NCI-H510A (cell line): ENCODE data around the gene MXD1.

ENCODE experiments used
- DNase-seq: peaks from one replicate; lab custom pipeline; 2025; lab: John Stamatoyannopoulos, UW

The MXD1 gene

DNA sequence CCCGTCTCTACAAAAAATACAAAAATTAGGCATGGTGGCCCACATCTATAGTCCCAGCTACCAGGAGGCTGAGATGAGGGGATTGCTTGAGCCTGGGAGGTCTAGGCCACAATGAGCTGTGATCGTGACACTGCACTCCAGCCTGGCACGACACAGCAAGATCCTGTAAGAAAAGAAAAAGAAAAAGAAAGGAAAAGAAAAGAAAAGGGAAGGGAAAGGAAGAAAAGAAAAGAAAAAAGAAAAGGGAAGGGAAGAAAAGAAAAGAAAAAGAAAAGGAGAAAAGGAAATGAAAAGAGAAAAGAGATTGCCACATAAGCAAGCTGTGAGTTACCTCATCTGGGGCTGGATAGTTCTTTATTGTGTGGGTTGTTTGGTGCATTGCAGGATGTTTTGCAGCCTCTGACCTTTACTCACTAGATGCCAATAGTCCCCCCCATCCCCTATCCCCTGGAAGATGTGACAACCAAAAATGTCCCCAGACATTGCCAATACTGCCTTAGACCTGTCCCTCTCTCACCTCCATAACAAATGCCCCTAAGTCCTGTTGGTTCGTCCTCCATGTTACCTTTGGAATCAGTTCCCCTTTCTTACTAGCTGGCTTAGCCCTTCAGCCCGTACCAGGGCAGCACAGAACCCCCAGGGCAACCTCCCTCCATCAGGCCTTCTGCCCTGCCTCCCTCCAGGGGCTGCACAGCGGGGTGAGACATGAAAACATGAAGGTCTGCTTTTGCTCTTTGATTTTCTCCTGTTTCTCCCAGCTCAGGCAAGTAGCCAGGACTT lies 37.6 kb downstream of the MXD1 start:
- no peak for DNase-seq

DNA sequence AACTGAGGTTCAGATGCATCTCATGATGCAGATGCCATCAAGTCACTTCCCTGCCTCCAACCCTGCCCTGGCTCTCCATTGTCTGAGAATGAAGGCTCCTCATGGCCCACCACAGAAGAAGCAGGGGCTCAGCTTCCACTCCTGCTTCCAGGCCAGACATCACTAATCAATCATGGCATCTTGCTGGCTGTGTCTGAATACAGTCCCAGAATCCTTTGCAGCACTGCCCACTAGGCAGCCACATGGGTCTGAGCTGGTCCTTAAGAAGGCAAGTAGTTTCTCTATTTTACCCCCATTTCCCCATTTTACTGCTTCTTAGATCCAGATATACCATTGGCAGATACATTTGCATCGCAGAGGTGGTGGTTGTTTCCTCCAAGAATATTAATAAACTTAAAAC lies 39.2 kb downstream of the MXD1 start:
- DNase-seq, result no peak

DNA sequence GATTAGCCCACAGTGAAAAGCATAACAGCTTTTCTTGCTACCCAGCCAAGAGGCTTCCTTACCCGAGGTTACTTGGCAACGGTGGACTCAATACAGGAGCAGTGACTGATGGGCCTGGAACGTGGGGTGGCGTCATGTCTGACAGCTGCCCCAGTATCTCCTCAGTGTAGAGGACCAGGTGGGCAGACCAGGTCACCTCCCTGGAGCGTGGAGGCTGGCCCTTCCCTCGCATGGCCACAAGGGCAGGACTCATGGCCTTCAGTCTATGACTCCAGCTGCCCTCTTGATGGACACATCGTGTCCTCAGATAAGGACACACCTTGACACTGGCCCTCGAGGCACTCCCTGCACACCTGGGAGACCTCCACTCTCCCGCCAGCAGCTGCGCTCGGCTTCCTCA lies 40.1 kb downstream of the MXD1 start:
- no peak for DNase-seq

DNA sequence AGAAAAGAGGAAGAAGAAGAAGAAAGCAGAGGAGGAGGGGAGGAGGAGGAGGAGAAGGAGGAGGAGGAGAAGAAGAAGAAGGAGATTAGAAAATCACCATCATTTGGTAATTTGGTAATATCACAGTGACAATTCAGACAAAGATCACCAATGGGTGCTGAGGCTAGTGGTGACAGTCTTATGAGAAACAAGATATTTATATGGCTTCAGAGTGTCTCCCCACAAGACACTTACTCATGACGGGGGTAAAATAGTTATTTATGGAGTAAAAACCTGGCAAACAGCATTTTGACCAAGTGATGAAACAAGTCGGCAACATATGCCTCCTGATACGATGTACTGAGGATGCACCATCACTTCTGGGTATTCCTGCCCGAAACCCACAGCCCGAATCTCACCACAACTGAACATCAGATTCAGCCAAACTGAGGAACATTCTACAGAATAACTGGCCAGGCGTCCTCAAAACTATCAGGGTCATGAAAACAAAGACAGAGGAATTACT lies 41.6 kb downstream of the MXD1 start:
- no peak for DNase-seq

DNA sequence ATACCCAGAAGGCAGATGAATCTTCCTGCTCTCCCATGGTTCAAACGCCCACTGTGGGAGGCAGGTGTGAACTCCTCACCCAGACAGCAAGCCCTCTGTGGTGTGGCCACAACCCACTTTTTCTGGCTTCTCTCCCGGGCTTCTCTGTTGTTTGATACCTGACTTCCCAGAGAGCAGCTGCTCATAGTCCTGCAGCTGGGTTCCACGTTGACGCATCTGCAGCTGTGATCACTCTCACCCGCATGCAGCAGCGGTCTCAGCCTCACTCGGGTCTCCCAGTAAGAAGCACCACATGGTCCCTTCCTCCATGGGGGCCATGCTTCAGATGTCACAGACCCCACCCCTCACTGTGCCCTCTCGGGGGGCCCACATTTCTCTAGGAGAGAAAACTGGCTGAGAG lies 43.1 kb downstream of the MXD1 start:
- no peak for DNase-seq

DNA sequence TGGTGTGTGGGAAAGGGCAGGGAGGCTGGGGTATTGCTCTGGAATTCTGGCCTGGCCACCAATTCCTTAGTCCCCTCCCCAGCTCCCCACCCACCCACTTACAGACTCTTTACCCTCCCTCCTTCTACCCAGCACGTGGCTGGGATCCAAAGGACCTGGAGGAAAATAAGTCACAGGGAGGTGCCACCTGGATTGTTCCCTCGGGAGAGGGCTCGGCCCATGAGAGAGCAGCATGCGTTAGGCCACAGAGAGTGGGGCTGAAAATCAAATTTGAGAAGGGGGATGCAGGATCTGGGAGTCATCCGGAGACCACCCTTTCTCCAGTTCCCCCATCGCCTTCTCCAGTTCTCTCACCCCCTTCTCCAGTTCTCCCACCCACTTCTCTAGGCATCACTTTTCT lies 43.6 kb downstream of the MXD1 start:
- DNase-seq, result no peak

DNA sequence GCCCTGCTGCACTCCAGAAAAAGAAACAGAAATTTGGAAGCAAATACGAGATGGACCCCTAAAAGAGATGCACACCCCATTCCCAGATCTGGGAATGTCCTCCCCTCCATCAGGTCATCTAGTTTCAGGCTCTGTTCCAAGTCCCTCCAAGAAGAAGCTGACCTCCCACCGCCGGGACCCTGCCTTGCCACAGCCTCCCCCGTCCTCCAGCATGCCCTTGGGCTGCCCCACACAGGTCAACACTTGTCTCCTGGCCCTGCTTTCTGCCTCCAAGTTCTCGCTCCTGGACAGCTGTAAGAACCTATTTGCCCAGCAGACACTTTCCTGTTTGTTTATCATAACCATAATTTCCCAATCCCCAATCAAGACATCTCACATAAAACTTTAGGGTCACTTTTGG lies 44.5 kb downstream of the MXD1 start:
- no peak for DNase-seq

DNA sequence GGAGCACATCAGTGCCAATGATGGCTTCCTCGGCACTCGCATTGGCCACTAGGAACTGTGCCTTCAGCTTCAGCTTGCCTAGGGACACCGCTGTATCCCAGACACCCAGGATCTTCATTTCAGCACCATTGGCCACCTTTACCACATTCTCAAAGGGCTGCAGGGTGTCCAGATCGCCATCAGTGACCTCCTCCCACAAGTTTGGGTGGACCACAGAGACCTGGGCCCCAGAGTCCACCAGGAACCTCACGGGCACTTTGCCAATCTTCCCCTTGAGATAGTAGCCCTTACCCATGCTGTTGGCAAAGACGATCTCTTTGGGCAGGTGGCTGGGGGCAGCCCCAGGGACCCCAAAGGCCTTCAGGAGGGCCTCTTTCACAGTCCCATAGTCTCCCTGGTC lies 45.9 kb downstream of the MXD1 start:
- no peak for DNase-seq

DNA sequence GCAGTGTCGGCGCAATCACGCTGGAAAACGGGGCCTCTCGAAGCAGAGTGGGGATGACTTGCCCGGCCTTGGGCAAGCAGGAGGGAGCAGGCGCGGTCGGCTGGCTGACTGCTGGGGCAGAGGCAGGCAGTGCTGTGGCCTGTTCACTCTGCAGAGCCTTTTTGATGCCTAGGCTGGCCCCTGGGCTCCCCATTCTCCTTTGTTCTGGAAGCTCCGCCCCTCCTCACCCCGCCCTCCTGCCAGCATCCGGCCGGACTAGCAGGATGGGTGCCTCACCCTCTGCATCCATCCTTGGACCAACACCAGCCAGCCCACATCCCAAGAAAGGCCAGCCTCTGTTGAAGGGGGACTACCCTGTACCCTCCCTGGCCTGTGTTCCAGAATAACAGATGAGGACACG lies 46.6 kb downstream of the MXD1 start, which contains the start of gene ASPRV1:
Gene ASPRV1, minus strand, starts transcription at position 136 of the 400 bp plus-strand sequence. CDS start 195 bp downstream, outside the sequence.
- no peak for DNase-seq

DNA sequence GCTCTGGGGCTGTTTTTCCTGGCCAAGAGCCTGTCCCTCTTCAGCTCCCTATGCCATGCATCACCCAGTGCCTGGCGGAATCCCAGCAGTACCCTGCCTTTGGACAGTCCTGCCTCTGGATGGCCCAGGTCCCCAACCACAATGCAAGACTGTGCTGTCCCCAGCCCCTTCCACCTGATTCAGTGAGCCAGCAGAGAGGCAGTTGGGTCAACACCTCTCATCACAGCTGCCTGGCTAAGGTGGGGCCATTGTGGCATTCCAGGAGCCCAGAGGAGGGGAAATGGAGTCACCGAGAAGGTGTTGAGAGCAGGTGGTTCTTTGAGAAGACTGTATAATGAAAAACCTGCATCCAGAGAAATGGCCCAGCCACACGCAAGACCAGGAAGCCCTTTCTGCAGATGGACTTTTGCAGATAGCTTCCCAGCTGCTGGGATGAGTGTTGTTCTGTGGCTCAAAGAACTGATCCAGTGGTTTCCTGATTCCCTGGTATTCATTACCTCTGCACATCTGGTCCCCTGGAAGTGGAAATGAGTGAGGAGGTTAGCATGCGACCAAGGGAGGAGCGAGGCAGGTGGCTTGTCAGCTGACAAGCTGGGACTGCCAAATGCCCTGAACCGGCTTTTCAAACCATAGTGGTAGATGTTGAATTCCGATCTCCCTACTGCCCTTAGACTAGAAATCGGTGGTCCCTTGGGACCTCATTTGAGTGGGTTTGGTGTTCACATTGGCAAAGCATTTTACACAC lies 48.2 kb downstream of the MXD1 start:
- DNase-seq, result no peak

DNA sequence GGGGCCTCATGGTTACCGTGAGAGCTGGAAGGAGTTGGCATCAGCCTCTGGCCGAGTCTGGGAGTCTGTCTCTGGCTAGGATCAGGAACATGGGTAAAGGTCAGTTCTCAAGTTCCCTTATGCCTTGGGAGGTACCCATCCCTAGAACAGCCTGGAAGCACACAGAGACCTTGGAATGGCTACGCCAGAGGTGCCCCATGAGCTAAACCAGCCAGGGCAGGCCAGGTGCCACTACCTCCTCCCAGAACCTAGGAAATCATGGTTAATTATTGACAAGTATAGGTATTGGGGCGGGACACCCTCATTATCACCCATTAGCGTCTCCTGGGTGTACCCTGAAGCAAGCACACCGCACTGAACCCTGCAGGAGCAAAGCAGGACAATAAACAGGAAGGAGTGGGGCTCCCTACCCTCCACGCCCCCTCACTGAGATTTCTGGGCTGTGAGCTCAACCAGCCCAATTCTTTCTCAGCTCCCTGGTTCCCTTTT lies 49.5 kb downstream of the MXD1 start:
- DNase-seq, result no peak

DNA sequence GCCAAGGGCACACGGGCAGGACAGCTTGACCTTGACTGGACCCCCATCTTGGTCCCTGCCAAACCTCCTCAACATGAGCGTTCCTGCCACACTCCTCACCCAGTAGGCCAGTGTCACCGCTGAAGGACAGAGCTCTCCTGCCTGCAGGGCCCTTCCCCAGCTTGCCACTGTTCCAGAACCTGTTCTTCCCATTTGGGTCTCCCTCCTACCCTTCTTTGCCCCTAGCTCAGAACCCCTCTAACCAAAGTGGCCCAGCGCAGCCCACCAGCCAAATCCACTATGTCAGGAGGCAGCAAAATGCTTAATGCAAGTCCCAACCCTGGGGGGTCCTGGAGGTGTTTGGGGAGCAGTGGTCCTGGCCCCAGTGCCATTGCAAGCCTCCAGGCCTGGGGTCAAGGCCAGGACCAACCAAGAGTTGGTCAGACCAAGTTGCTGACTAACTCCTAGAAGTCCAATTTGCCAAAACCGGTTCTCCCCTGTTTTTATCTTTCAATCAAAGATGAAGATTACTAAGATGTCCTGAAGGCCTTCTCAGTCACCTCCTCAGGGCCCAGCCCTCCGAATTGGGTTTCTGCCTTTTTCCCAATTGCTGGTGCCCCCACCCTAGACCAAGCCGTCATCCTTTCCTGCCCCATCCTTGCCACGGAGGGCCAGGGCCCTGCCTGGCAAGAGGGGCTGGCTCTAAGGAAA lies 51.0 kb downstream of the MXD1 start:
- DNase-seq, result no peak

DNA sequence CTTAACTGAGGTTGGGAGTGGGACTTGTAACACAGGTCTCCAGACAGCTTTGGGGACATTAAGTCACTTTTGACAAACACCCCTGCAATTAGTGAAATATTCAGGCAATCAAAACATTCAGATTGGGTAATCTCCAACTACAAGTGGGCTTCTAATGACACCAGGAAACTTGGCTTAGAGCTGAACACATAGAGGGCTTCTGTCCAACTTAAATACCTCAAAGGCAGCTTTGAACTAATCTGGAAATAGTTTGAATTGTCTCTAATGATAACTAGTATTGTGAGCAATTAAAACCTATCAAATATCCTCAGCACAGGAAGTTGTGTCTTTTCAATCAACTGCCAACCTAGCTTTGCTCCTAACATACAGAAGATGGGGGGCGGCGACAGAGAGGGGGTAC lies 51.6 kb downstream of the MXD1 start:
- no peak for DNase-seq

DNA sequence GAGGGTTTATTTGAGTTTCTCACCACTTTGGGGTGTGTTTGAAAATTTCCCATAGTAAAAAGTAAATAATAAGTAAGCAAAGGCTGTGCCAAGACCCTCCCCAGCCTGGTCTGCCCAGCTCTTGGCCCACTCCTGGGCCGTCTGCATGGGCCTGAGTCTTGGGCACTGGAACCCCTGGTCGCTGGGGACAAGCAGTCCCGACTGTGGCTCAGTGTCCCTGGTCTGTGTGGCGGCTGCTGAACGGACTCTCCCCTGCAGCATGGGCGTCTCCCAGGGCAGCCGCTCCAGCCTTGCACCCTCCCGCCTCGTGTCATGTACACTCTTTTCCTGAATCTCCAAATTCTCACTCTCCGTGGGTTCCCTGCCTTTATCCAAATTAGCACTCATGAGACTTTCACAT lies 53.7 kb downstream of the MXD1 start:
- DNase-seq, result no peak

DNA sequence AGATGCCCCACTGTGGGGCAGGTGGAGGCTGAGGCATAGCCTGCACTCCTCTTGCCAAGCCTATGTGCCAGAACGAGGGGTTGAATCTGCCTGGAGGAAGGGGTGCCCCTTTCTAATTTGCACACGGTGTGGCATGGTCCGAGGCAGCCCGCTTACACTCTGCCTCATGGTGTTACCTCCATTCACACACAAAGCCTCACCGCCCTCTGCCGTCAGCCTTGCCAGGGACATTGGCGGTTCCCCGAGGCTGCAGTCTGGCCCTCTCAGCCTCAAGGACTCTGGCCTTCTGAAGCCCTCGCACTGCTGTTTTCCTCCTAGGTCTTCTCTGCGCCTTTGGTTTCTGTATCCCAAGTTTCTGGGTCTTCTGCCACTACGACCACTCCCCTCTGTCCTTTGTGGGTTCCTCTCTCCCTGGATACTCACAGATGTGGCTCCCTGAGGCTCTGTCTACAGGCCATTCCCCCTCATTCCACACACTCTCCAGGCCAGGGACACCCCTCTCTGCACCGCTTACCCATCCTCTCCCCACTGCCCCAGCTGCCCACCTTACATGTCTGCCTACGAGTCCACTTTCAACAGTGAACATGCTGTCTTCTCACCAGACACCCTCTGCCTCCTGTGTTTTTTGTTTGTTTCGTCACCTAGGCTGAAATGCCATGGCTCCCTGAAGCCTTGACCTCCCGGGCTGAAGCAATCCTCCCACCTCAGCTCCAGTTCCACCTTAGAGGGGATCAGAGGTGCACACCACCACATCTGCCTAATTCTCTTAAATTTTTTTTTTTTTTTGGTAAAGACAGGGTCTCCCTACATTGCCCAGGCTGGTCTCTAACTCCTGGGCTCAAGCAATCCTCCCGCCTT lies 54.4 kb downstream of the MXD1 start:
- DNase-seq, result no peak

DNA sequence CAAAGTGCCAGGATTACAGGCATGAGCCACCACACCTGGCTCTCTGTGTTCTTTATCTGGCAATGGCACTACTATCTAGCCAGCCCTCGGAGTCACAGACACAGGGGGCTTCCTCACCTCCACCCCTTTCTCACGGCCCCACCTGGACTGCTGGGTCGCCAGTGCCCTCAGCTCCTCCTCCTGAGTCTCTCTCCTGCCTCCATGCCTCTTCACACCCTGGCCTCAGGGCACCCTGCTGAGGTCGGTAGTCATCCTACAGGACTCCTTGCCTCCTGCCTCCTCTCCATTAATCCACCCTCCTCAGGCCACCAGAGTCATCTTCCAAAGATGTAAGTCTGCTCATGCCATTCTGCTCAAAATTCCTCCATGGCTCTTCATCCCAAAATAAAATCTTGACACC lies 55.1 kb downstream of the MXD1 start:
- DNase-seq, result no peak

DNA sequence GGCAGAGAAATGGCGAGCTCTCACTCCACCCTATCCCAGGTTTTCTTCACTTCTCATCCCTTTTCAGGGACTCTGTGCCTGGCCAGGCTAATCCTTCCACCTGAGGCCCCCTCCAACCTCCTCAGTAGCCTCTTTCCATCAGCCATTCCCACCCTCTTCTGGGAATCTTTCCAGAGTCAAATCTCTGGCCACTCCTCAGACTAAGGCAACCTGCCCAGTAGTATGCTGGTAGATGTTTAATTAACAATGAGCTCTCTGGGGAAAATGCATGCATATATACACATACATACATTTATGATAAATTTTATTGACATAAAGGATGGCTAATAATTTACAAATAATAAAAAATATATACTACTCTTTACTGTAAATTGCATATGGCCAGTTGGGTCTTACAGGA lies 57.9 kb downstream of the MXD1 start:
- DNase-seq, result no peak

DNA sequence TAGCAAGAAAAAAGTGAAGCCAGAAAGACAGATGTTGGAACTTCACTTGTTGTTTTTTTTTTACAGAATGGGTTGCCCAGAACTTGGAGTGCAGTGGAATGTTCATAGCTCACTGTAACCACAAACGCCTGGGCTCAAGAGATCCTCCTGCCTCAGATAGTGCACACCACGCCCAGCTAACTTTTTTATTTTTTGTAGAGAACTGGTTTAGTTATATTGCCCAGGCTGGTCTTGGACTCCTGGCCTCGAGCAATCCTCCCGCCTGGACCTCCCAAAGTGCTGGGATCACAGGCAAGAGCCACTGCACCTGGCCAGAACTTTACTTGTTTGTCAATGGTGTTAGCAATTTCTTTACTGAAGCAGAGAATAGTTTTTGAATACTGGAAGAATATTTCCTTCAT lies 58.4 kb downstream of the MXD1 start:
- DNase-seq, result no peak

DNA sequence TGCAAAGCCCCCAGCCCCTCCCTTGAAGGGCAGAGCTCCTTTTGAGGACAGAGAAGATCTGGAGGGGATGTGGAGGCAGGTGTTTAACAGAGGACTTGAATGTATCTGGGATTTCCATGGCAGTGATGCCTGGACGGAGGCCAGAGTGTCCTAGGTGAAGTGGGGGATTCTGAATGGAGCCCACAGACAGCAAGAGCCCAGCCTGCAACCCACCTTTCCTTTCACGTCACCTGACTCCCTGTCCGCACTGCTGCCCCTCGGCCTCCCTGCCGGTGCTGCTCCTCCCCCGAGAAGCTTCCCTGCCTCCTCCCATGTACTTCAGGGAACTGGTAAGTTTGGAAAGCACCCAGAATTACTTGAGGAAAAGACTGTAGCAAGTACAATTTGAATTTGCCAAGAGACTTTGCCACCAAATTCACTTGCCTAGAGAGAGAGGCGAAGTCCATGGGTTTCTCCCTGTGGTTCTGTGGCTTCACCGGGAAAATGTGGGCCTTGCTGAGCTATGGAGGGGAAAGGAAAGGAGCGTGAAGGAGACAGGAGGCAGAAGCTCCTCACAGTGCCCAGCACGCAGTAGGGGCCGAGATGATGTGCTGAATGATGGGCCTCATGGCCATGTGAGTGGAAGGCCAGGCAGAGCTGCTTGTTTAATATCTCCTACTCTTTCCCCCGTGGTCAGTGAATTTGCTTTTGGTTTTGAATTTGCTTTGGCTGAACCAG lies 60.4 kb downstream of the MXD1 start:
- no peak for DNase-seq

DNA sequence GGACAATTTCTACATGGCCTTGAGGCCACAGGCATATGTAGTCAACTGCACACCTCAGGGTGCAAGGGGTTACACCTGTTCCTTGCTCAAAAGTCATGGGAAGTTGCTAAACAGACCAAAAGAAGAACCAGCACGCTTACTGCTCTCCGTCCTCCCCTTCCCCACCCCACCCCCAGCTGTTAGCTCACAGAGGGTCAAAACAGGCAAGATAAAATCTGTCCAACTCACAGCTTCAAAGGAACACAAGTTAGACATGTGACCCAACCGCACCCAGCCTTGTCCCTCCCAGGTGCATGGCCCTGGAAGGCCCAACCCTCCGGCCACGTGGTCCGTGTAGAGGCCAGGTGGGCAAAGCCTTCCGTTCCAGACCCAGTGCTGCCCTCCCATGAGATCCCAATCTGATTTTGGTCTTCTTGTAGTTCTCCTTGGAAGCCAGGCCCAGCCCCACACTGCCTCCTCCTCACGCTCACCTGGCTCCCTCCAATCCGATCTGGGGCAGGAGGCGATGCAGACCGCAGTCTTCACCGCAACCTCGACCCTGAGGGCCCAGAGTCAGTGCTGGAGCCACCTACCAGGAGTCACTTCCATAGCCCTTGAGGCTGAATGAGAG lies 61.0 kb downstream of the MXD1 start:
- DNase-seq, result no peak

DNA sequence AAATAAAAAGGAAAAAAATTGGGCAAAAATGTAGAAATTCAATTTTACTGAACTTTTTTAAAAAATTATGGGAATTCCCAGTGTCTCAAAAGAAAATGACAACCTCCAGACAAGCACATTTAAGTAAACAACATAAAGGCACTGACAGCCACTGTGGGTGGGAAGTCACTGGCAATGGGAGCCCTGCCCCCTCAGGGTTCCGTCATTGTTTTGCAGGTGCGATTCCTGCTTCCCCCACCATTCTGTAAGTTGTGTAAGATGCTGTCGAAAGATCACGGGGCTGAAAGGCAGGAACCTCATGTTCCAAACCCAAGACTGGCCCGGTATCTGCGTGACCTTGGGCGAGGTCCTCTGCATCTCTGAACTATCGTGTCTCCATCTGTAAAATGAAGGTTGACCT lies 62.3 kb downstream of the MXD1 start:
- no peak for DNase-seq
